ENCODE measurements around the gene OR6A2. TPM values are rescaled to one million over a fixed set of nuclear protein-coding genes. Genes with fewer than 3 reads are reported as not detected.

The OR6A2 gene
- total RNA-seq, 1 experiment from 2014 or later: 0.07 TPM

DNA sequence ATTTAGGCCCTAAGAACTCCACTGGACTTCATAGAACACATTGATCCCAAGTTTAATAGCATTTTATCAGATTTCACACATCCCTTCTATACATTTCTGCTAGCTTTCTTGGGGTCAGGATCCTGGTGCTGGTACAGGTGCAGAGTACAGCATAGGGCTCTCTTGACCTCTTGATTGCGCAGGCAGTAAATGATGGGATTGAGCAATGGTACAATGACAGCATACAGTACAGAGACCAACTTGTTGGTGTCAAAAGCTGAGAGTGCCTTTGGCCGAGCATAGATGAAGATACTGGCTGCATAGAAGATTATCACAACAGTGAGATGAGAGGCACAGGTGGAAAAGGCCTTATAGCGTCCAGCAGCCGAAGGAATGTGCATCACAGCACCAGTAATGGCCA lies 4.8 kb downstream of the OR6A2 start:
- BruUV-seq (replicated peaks): no TSS peak
- Histone ChIP-seq H4K20me1 (ENCODE audit: low read length) (no peaks in the 10 kb centered on the region), H3K4me1 (ENCODE audit: insufficient read depth, low read length) (no peaks in the 10 kb centered on the region), H3K9ac (ENCODE audit: low read length) (no peak overlapping the region), H3K9me3 (ENCODE audit: low read length) (no peaks in the 10 kb centered on the region), H3K27me3 (ENCODE audit: low read length) (peaks cover 13% of the 10 kb centered on the region), H3K4me3 (ENCODE audit: low read length) (no peak overlapping the region), H3K36me3 (ENCODE audit: low read depth, low read length) (no peaks in the 10 kb centered on the region), H3K9me2 (replicated peaks; ENCODE audit: low read length) (no peaks in the 10 kb centered on the region), H2AFZ (ENCODE audit: low read length) (no peak overlapping the region), H3K27ac (ENCODE audit: low read length) (no peak overlapping the region), H3K79me2 (ENCODE audit: low read length) (no peaks in the 10 kb centered on the region), H3F3A (ENCODE audit: low read length, unreplicated experiment) (no peaks in the 10 kb centered on the region), H3K4me2 (ENCODE audit: low read length) (no peak overlapping the region)
- TF ChIP-seq EZH2phosphoT487 (IDR thresholded peaks at IDR 0.05; ENCODE audit: borderline replicate concordance, low read length) (no peak), EZH2 (IDR thresholded peaks at IDR 0.05; ENCODE audit: low read length, unreplicated experiment) (no peak)
- TF ChIP-seq, protein P1, sequence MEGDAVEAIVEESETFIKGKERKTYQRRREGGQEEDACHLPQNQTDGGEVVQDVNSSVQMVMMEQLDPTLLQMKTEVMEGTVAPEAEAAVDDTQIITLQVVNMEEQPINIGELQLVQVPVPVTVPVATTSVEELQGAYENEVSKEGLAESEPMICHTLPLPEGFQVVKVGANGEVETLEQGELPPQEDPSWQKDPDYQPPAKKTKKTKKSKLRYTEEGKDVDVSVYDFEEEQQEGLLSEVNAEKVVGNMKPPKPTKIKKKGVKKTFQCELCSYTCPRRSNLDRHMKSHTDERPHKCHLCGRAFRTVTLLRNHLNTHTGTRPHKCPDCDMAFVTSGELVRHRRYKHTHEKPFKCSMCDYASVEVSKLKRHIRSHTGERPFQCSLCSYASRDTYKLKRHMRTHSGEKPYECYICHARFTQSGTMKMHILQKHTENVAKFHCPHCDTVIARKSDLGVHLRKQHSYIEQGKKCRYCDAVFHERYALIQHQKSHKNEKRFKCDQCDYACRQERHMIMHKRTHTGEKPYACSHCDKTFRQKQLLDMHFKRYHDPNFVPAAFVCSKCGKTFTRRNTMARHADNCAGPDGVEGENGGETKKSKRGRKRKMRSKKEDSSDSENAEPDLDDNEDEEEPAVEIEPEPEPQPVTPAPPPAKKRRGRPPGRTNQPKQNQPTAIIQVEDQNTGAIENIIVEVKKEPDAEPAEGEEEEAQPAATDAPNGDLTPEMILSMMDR (conservative IDR thresholded peaks at IDR 0.05; ENCODE audit: low read depth, low read length): no peak
- intact Hi-C loops (cut with micrococcal nuclease): no loop called here
- ChIA-PET POLR2A (ENCODE audit: unreplicated experiment) (no interaction called here), CTCF (no interaction called here)
- DNase-seq: no peak
- ATAC-seq: no peak

GRCh38 chr11:6790546-6790945 lies 8.9 kb downstream of the OR6A2 start:
- ChIA-PET CTCF (no interaction called here), POLR2A (ENCODE audit: unreplicated experiment) (no interaction called here)
- H2AFZ ChIP-seq (ENCODE audit: low read length): no peak overlapping the region
- H4K20me1 ChIP-seq (ENCODE audit: low read length): no peaks in the 10 kb centered on the region
- no peak overlapping the region for H3K4me3 ChIP-seq (ENCODE audit: low read length)
- H3K4me1 ChIP-seq (ENCODE audit: insufficient read depth, low read length): no peaks in the 10 kb centered on the region
- H3K27ac ChIP-seq (ENCODE audit: low read length): no peak overlapping the region
- peaks cover 13% of the 10 kb centered on the region for H3K27me3 ChIP-seq (ENCODE audit: low read length)
- no peaks in the 10 kb centered on the region for H3K9me3 ChIP-seq (ENCODE audit: low read length)
- no peaks in the 10 kb centered on the region for H3K36me3 ChIP-seq (ENCODE audit: low read depth, low read length)
- BruUV-seq (replicated peaks): no TSS peak
- TF ChIP-seq EZH2 (IDR thresholded peaks at IDR 0.05; ENCODE audit: low read length, unreplicated experiment) (no peak), EZH2phosphoT487 (IDR thresholded peaks at IDR 0.05; ENCODE audit: borderline replicate concordance, low read length) (no peak)
- TF ChIP-seq, protein P1 (conservative IDR thresholded peaks at IDR 0.05; ENCODE audit: low read depth, low read length): no peak
- no peak overlapping the region for H3K4me2 ChIP-seq (ENCODE audit: low read length)
- DNase-seq (no peak), ATAC-seq (no peak)
- intact Hi-C loops (cut with micrococcal nuclease): no loop called here
- H3K79me2 ChIP-seq (ENCODE audit: low read length): no peaks in the 10 kb centered on the region
- no peaks in the 10 kb centered on the region for H3K9me2 ChIP-seq (replicated peaks; ENCODE audit: low read length)
- no peak overlapping the region for H3K9ac ChIP-seq (ENCODE audit: low read length)
- H3F3A ChIP-seq (ENCODE audit: low read length, unreplicated experiment): no peaks in the 10 kb centered on the region

- H3K4me3 ChIP-seq (ENCODE audit: low read length): no peak within 1 kb of the TSS
- POLR2A ChIA-PET (ENCODE audit: unreplicated experiment): no interaction called here
- CTCF ChIA-PET: no interaction called here
These were observed 16.8 kb downstream of the OR6A2 start, which contains the start of gene OR2AG1 for GRCh38 chr11:6782720-6783119. Gene OR2AG1 (plus strand): TSS chr11:6783020. CDS start chr11:6785038, 2,018 bp downstream.

More at GRCh38 chr11:6782720-6783119, 16.8 kb downstream of the OR6A2 start, which contains the start of gene OR2AG1:
- Histone ChIP-seq H3K4me2 (ENCODE audit: low read length) (no peak within 1 kb of the TSS), H3F3A (ENCODE audit: low read length, unreplicated experiment) (no peaks in the 10 kb centered on the region), H3K4me1 (ENCODE audit: insufficient read depth, low read length) (no peaks in the 10 kb centered on the region), H3K79me2 (ENCODE audit: low read length) (no peaks in the 10 kb centered on the region), H3K9ac (ENCODE audit: low read length) (no peak within 1 kb of the TSS), H3K9me3 (ENCODE audit: low read length) (no peaks in the 10 kb centered on the region), H2AFZ (ENCODE audit: low read length) (no peak within 1 kb of the TSS), H3K27me3 (ENCODE audit: low read length) (no peaks in the 10 kb centered on the region), H3K36me3 (ENCODE audit: low read depth, low read length) (no peaks in the 10 kb centered on the region), H3K27ac (ENCODE audit: low read length) (no peak within 1 kb of the TSS), H4K20me1 (ENCODE audit: low read length) (no peaks in the 10 kb centered on the region), H3K9me2 (replicated peaks; ENCODE audit: low read length) (no peaks in the 10 kb centered on the region)
- ATAC-seq: no peak
- no peak for DNase-seq
- BruUV-seq (replicated peaks): no TSS peak
- no peak for TF ChIP-seq EZH2phosphoT487 (IDR thresholded peaks at IDR 0.05; ENCODE audit: borderline replicate concordance, low read length)
- no peak for TF ChIP-seq EZH2 (IDR thresholded peaks at IDR 0.05; ENCODE audit: low read length, unreplicated experiment)
- TF ChIP-seq, protein P1 (conservative IDR thresholded peaks at IDR 0.05; ENCODE audit: low read depth, low read length): no peak
- intact Hi-C loops (cut with micrococcal nuclease): no loop called here
